Thyroid gland (tissue), 4 donors: Measurements from ENCODE around the gene ZG16B.

ENCODE experiments used
- POLR2A ChIP-seq, 2 donors: fragments of 450-650 bp; IDR thresholded peaks; one replicate each; pipeline ENCODE4 v1.6.1; 2017; ENCODE audit warnings: antibody characterized with exemption in 2 of 2, mild to moderate bottlenecking in 2 of 2, moderate library complexity in 1 of 2
- TF ChIP-seq, protein P1 (sequence below), 6 experiments: fragments of 200-600 bp in 3 of 6; fragments of 450-650 bp in 3 of 6; sonication (generic) in 3 of 6; IDR thresholded peaks; one replicate each; pipeline ENCODE4 v1.5.1; 2016 to 2019; ENCODE audit warnings: antibody characterized with exemption in 6 of 6, mild to moderate bottlenecking in 2 of 6, inconsistent platforms in 1 of 6, moderate library complexity in 1 of 6

DNA sequence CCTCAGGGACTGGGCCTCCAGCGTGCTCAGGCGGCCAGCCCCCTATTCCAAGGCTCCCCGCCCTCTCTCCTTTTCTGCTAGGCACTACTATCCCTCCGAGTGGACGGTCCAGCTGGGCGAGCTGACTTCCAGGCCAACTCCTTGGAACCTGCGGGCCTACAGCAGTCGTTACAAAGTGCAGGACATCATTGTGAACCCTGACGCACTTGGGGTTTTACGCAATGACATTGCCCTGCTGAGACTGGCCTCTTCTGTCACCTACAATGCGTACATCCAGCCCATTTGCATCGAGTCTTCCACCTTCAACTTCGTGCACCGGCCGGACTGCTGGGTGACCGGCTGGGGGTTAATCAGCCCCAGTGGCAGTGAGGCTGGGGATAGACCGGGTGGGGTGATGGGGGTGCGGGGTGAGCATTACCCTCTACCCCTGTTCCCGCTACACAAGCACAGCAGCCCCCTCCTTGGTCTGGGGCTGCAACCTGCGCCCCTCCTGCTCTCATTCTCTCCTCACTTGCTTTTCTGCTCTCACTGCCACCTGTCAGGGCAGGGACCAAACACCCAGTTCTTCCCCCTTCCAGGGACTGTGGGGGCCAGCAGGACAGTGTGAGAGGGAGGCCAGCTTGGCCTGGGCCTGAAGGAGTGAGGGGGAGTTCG, 30.8 kb upstream of the ZG16B start:
- TF ChIP-seq, protein P1, sequence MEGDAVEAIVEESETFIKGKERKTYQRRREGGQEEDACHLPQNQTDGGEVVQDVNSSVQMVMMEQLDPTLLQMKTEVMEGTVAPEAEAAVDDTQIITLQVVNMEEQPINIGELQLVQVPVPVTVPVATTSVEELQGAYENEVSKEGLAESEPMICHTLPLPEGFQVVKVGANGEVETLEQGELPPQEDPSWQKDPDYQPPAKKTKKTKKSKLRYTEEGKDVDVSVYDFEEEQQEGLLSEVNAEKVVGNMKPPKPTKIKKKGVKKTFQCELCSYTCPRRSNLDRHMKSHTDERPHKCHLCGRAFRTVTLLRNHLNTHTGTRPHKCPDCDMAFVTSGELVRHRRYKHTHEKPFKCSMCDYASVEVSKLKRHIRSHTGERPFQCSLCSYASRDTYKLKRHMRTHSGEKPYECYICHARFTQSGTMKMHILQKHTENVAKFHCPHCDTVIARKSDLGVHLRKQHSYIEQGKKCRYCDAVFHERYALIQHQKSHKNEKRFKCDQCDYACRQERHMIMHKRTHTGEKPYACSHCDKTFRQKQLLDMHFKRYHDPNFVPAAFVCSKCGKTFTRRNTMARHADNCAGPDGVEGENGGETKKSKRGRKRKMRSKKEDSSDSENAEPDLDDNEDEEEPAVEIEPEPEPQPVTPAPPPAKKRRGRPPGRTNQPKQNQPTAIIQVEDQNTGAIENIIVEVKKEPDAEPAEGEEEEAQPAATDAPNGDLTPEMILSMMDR (IDR thresholded peaks at IDR 0.05), result no peak
- TF ChIP-seq POLR2A (IDR thresholded peaks at IDR 0.05), result no peak
